HG03108 (cell line): ENCODE results near the gene MS4A5.

Source experiments
- ATAC-seq: cut with Tn5 transposase; IDR thresholded peaks from one replicate; pipeline ENCODE4 v1.9.1; 2021; ENCODE audit warnings: moderate library complexity; ENCODE audit not compliant: unreplicated experiment

Gene MS4A5

GRCh38 chr11:60477035-60477445 is 47.7 kb downstream of the MS4A5 start:
- ATAC-seq = peak; percentile 81

- ATAC-seq = no peak
Observed at GRCh38 chr11:60482361-60482760, 53.0 kb downstream of the MS4A5 start.

GRCh38 chr11:60485987-60486386 is 56.6 kb downstream of the MS4A5 start:
- peak; percentile 90 for ATAC-seq

- no peak for ATAC-seq
Observed at GRCh38 chr11:60492488-60493009, 63.2 kb downstream of the MS4A5 start, which contains the start of gene MS4A12. TSS of gene MS4A12 (plus strand) at chr11:60492778. CDS start at chr11:60497319, 4,541 bp downstream.

- no peak for ATAC-seq
Observed at GRCh38 chr11:60493454-60493853, 64.1 kb downstream of the MS4A5 start.
